ENCODE results near the gene PAGE3. TPM values are rescaled to one million over a fixed set of nuclear protein-coding genes. Genes with fewer than 3 reads are reported as not detected.

Gene PAGE3
- total RNA-seq, 4 donors from 2014 or later: not detected

Other genes starting within 250 kb of the PAGE3 start
- not detected for gene ALAS2, start 233.9 kb downstream of the PAGE3 start, total RNA-seq
- not detected for gene PAGE2B, start 189.9 kb downstream of the PAGE3 start, total RNA-seq
- gene PAGE2, start 175.9 kb downstream of the PAGE3 start, total RNA-seq: not detected
- not detected for gene PAGE5, start 44.6 kb downstream of the PAGE3 start, total RNA-seq
- 10 to 100 TPM in 1 of 4 donors, 1 to 10 TPM in 3; 2.4 to 11.1 (median 4.7) TPM for gene MAGEH1, start 187.2 kb upstream of the PAGE3 start, total RNA-seq
- gene USP51, start 224.9 kb upstream of the PAGE3 start, total RNA-seq: under 1 TPM in 3 of 4 donors, not detected in 1; 0.13 to 0.95 (median 0.59) TPM

All from esophagus squamous epithelium (tissue), 4 donors.